HG02798 (cell line): Measurements from ENCODE around the gene SAMD8.
"Not testable (repeated sequence)": the region's sequence is repeated elsewhere in the genome, so short reads cannot be mapped to it uniquely, and the experiment has no call there.

Experiments used
- ATAC-seq: cut with Tn5 transposase; IDR thresholded peaks from one replicate; pipeline ENCODE4 v1.9.1; 2021; ENCODE audit warnings: mild to moderate bottlenecking; ENCODE audit not compliant: unreplicated experiment, poor library complexity

The SAMD8 gene

GRCh38 chr10:75105576-75106197 lies 5.8 kb upstream of the SAMD8 start:
- no peak for ATAC-seq

DNA sequence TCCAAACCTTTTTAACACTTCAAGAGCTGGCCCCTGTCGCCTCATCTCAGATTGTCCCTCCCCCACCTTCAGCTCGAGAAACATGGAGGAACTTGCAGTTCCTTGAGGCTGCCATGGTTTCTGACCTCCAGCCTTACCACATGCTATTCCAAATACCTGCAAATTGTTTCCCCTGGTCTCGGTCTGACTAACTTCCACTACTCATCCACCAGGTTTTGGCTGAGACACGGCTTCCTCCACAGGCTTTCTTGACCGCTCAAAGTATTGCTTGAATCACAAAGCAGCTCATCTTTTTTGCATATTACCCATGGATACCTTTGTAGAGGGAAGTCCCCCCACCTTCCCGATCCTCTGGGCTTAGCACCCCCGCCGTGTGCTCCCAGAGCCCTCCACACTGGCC lies 5.2 kb upstream of the SAMD8 start:
- no peak for ATAC-seq

DNA sequence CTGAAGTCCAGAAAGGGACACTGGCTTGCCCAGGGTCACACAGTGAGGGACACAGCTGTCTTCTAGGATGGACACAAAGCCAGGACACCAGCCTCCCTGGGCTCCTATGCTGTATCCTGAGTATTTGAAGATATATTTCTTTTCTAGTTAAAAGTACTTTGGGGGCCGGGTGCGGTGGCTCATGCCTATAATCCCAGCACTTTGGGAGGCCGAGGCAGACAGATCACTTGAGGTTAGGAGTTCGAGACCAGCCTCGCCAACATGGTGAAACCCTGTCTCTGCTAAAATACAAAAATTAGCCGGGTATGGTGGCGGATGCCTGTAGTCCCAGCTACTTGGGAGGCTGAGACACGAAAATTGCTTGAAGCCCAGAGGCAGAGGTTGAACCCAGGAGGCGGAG lies 4.6 kb upstream of the SAMD8 start:
- ATAC-seq: not testable (repeated sequence)

- ATAC-seq: no peak
Measured at GRCh38 chr10:75107756-75108683, 3.4 kb upstream of the SAMD8 start.

DNA sequence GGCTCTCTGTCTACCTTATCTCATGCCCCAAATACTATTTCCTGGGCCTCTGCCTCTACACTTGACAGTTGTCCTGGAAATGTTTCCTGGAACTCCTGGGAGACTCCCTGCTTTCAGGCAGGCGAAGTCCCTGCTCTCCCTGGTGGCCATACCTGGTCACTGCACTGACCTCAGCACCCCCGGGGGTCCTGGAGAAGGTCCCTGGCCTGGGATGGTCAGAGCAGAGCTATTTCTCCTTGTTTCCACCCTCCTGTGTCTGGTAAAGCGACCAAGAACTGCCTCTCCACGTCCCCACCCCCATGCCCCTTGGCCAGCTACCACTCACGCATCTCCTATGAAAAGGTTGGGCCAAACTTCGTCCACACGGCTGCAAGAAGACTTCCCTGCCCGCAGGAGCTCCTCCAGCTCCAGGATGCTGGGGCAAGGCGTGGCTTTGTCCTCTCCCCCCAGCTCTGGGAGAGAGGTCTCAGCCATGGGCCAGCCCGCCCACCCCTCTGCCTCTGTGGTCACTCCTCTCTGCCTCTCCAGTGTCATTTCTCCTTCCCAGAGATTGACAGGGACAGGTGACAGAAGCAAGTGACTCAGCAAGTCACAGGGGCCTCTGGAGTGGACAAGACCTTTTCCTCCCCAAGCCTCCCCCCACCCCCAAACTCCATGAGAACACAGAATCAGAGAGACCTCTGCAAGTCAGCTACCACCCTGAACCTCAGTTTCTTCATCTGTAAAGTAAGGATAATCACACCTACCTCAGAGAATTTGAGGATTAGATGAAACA lies 2.6 kb upstream of the SAMD8 start:
- no peak for ATAC-seq

GRCh38 chr10:75109459-75109778 lies 2.0 kb upstream of the SAMD8 start:
- no peak for ATAC-seq

- no peak for ATAC-seq
Measured at GRCh38 chr10:75110006-75110632, 1.3 kb upstream of the SAMD8 start.

DNA sequence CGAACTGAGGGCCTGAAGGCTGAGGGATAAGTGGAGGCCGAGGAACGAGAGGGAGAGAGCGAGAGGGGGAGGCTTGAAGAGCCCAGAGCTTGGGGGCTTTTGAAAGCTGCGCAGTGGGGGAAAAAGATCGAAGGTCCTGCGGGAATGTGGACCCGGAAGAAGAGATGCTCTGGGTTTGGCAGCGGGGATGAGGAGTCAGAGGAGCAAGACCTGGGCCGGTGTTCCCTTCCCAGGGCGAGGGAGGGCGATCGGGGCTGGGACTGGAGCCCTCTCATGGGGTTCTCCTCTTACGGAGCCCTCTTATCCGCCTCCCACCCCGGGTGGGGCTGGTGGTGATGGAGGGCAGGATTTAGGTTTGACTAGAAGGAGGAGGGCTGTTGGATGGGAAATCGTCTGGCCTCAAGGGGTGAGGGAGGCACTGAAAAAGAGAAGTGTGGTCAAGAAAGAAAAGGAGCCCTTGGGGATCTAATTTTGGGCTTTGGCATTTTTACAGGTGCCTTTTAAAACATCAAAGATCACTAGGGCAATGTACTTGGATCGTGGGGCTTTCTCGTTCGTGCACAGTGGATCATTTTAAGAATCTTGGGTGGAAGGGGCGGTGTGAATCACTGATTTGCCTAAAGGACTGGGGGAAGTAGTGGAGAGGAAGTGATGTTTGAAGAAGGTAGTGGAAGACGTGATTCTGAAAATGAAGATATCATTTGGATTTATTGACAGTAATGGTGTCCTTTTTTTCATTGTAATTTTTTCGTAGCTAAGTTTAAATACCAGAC lies 637 bp downstream of the SAMD8 start:
- ATAC-seq: peak; percentile 22

GRCh38 chr10:75115137-75115536 lies 3.7 kb downstream of the SAMD8 start:
- no peak for ATAC-seq

GRCh38 chr10:75116941-75117775 lies 5.7 kb downstream of the SAMD8 start:
- not testable (repeated sequence) for ATAC-seq

- no peak for ATAC-seq
Measured at GRCh38 chr10:75117995-75118394, 6.5 kb downstream of the SAMD8 start.

- ATAC-seq: not testable (repeated sequence)
Measured at GRCh38 chr10:75119444-75120066, 8.1 kb downstream of the SAMD8 start.

- ATAC-seq: no peak
Measured at GRCh38 chr10:75121322-75121721, 9.9 kb downstream of the SAMD8 start.

DNA sequence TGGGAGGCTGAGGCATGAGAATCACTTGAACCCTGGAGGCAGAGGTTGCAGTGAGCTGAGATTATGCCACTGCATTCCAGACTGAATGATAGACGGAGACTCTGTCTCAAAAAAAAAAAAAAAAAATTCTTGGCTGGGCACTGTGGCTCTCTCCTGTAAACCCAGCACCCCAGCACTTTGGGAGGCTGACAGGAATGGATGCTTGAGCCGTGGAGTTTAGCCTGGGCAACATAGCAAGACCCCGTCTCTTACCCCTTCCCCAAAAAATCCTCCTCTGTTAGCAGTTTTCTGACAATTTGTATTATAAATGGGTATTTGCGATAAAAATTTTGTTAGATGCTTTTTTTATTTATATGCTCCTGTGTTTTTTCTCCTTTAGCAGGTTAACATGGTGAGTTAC lies 11.0 kb downstream of the SAMD8 start:
- ATAC-seq: no peak

- no peak for ATAC-seq
Measured at GRCh38 chr10:75123088-75123682, 11.7 kb downstream of the SAMD8 start.

GRCh38 chr10:75126277-75126676 lies 14.8 kb downstream of the SAMD8 start:
- ATAC-seq: no peak

DNA sequence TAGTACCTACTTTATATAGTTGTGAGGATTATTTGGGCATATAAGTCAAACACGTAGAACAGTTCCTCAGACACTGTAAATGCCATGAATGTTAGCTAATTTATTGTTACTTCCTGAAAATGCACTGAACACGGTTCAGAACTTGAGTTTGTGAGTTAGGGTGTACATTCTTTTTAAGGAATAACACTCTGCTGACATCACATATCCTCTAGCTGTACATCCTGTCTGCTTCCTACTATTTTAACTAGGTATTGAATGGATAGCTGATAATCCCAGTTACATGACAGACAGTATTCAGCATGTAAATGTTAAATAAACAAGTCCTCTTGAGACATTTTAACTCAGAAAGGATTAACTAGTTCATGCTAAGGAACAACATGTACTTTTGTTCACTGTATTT lies 16.0 kb downstream of the SAMD8 start:
- ATAC-seq: no peak

- not testable (repeated sequence) for ATAC-seq
Measured at GRCh38 chr10:75128985-75129384, 17.5 kb downstream of the SAMD8 start.
